ENCODE results near the gene ANKFN1. TPM values are rescaled to one million over a fixed set of nuclear protein-coding genes. Genes with fewer than 3 reads are reported as not detected.

The ANKFN1 gene
- total and polyA plus RNA-seq, 10 of the 15 experiments (the other 5 are each of a cell fraction or from before 2014, with no cell fraction given) = 0.19 TPM; not detected in 9

GRCh38 chr17:56298846-56299245, 145.6 kb downstream of the ANKFN1 start:
- POLR2A ChIA-PET = no interaction called here
- TF ChIP-seq PAX8 (IDR thresholded peaks at IDR 0.05) (no peak), SP1 (IDR thresholded peaks at IDR 0.05; ENCODE audit: low read depth, low read length) (no peak), RBBP5 (conservative IDR thresholded peaks at IDR 0.05) (no peak), ATF2 (IDR thresholded peaks at IDR 0.05; ENCODE audit: low read length) (no peak), ZNF274 (IDR thresholded peaks at IDR 0.05; ENCODE audit: insufficient read depth, insufficient read length) (no peak), JUND (IDR thresholded peaks at IDR 0.05; ENCODE audit: low read depth, low read length) (no peak), NR2F1 (conservative IDR thresholded peaks at IDR 0.05) (no peak), PML (IDR thresholded peaks at IDR 0.05; ENCODE audit: low read length) (no peak), GATAD2B (conservative IDR thresholded peaks at IDR 0.05; ENCODE audit: low read depth) (no peak), ZBED1 (IDR thresholded peaks at IDR 0.05; ENCODE audit: borderline replicate concordance) (no peak), BMI1 (IDR thresholded peaks at IDR 0.05; ENCODE audit: borderline replicate concordance) (no peak), PKNOX1 (IDR thresholded peaks at IDR 0.05) (no peak), SIX5 (IDR thresholded peaks at IDR 0.05; ENCODE audit: low read depth, low read length, severe bottlenecking) (no peak), HCFC1 (IDR thresholded peaks at IDR 0.05; ENCODE audit: low read length) (no peak), SREBF2 (IDR thresholded peaks at IDR 0.05; ENCODE audit: low read length) (no peak), NBN (IDR thresholded peaks at IDR 0.05) (no peak)

More at GRCh38 chr17:56298846-56299245, 145.6 kb downstream of the ANKFN1 start:
- ATAC-seq (no peak), DNase-seq (ENCODE audit: low read depth, low spot score) (no peak), FAIRE-seq (no peak)
- Histone ChIP-seq H3K27me3 (replicated peaks in 1 of 2; ENCODE audit: control insufficient read depth in 2 of 2, insufficient read depth in 2 of 2, low read length in 1 of 2) (0 out of 4 replicates have a peak, but pooled peaks cover 0 to 2% of the 10 kb centered on the region in 2 experiments), H4K20me1 (ENCODE audit: control insufficient read depth, insufficient read depth) (no peaks in the 10 kb centered on the region), H3K4me2 (ENCODE audit: control insufficient read depth, insufficient read depth) (no peak overlapping the region), H2AFZ (ENCODE audit: control insufficient read depth, low read depth, low read length) (no peak overlapping the region), H3K79me2 (ENCODE audit: control insufficient read depth, insufficient read depth, low read length) (no peaks in the 10 kb centered on the region), H3K4me1 (ENCODE audit: control insufficient read depth, insufficient read depth, low read length) (no peaks in the 10 kb centered on the region), H3K9me3 (replicated peaks; ENCODE audit: control insufficient read depth, insufficient read depth, low read length) (no peaks in the 10 kb centered on the region), H3K27ac (ENCODE audit: control insufficient read depth, insufficient read depth) (no peak overlapping the region), H3K4me3 (no peak overlapping the region), H3K36me3 (ENCODE audit: control insufficient read depth in 2 of 2, insufficient read depth in 2 of 2, low read length in 1 of 2) (no peaks in the 10 kb centered on the region), H3K9ac (ENCODE audit: control insufficient read depth, insufficient read depth, low read length) (no peak overlapping the region)
- ChIA-PET RAD21 (ENCODE audit: unreplicated experiment) (no interaction called here), CTCF (interaction anchor here (1.3 kb wide), 1 partner anchor 22 kb away, joined by 3 read pairs; no protein-coding TSS in a partner anchor), SMC1A (ENCODE audit: uncharacterized antibody, unreplicated experiment) (no interaction called here)
- intact Hi-C loops (cut with micrococcal nuclease; ENCODE audit: unreplicated experiment) = no loop called here
- 0% methylated on average over 1 of the region's 1 CpG for WGBS (ENCODE audit: insufficient coverage, insufficient replicate concordance, low lambda C conversion rate, missing lambda C conversion rate)
- BruUV-seq (replicated peaks) = no TSS peak
- in situ Hi-C loops (cut with MboI) = no loop called here
